Midbrain (tissue), 1 donor: ENCODE measurements around the gene EYS.
"Not testable (repeated sequence)": the region's sequence is repeated elsewhere in the genome, so short reads cannot be mapped to it uniquely, and the experiment has no call there.

Experiments
- DNase-seq: peaks from one replicate; lab custom pipeline; 2025; lab: John Stamatoyannopoulos, UW

EYS gene

DNA sequence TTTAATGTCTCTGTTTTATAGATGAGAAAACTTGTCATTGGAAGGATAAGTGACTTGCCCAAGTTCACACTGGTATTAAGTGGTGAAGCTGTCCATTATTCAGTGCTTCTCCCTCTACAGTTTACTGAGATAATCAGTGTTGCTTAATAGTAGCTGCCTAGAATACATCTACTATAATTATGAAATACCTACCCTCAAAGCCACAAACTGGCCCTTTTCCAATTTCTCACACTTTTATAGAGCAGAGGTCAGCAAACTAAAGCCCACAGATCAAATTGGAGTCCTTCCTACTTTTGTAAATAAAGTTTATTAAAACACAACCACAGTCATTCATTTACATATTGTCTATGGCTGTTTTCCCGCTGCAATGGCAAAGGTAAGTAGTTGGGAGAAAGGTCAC, 73.5 kb downstream of the EYS start:
- no peak for DNase-seq

DNA sequence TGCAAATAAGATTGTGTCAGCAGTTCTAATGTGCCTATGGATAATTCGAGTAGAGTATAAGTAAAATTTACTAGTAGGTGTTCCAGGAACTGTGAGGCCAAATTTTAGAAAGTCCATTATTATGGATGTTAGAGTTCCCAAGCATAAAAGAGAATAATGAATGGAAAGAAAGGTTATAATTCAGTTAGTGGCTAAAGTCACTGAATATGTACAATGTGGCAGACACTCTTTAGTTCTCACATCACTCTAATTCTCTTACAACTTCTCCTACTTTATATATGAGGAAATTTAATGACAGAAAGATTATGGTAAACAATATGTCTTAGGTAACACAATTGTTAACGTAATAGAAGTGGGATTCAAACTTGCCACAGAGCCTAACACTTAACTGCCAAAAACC, 75.3 kb downstream of the EYS start:
- no peak for DNase-seq

DNA sequence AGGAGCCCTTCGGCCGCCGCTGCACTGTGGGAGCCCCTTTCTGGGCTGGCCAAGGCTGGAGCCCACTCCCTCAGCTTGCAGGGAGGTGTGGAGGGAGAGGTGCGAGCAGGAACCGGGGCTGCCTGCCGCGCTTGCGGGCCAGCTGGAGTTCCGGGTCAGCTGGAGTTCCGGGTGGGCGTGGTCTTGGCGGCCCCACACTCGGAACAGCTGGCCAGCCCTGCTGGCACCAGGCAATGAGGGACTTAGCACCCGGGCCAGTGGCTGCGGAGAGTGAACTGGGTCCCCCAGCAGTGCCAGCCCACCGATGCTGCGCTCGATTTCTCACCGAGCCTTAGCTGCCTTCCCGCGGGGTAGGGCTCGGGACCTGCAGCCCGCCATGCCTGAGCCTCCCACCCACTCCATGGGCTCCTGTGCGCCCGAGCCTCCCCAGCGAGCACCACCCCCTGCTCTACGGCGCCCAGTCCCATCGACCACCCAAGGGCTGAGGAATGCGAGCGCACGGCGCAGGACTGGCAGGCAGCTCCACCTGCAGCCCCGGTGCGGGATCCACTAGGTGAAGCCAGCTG, 79.5 kb downstream of the EYS start:
- DNase-seq, result not testable (repeated sequence)

DNA sequence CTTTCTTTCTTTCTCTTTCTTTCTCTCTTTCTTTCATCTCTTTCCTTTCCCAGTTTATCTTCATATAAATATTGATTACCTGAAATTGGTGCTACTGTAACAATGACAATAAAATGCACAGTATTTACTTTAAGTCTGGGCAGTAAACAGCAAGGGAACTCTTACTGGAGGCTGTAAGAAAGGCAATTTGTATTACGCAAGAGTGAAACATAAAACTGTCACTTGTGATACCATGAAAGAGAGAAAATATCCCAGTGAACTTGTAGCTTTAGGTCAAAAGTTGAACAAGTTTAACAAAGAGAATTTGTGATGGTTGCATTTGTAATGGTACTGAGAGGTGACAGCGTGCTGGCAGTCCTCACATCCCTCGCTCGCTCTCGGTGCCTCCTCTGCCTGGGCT, 80.0 kb downstream of the EYS start:
- no peak for DNase-seq

DNA sequence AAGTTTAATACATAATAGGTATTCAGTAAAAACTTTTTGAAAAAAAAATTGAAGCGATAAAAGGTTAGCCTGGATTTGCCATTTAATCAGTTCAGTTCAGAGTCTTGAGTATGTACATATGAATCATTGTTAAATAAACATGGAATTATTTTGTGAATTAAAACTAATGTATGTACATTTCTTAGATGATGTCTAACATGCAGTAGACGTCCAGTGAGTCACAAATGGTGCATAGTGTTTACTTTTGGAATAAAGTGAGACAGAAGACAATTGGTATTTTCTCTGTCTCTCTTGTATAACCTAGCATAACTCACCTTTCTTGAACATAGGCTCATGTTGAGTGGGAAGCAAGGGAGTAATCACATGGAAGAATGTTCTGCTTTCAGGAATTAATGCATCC, 83.5 kb downstream of the EYS start:
- no peak for DNase-seq

DNA sequence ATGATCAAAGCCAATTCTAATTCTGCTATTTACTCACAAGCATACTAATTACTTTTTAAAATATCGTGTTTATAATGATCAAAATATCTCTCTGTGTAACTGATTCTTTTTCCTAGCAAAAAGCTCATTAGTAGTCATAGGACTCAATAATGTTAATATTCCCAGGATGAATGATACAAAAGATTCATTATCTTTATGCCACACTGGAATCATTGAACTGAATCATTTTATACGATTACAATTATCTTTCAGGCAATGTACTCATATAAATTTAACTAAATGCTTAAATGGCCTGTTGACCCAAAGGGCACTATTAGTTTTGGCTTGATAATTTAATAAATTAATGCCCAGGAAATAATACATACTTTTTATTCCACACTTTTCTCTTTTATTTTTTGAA, 96.3 kb downstream of the EYS start:
- no peak for DNase-seq

DNA sequence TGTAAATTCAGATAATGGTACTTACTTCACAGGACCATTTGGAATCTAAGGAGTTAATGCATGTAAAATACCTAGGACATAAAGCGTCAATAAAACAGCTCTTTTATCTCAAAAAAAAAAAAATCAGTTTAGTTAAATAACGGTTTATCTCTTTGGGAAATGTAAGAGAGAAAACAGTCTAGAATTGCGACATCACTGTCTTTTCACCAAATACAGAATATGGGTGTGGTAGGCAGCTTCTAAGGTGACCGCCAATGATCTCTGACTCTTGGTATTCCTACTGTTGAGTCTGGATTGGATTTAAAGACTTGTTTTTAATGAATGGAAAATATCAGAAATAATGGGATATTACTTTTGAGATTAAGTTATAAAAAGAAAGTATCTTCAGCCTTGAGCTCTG, 111.5 kb downstream of the EYS start:
- DNase-seq, result no peak

DNA sequence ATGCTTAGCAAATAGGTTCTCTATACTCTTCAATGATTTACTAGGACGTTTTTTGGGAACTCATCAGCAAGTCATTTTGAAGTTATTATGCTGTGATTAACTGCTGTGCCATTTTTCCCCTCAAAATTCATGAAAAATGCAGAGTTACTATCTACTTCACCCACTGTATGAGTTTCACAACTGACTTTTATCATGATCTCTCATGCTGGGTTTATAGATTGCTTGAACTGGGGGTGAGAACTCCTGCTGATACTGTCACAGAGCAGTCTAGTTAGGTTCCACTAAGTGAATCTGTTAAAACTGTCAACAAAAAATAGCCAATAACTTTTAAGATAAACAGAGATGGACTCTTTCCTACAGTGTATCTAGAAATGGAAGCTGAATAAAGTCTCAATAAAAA, 136.7 kb downstream of the EYS start:
- no peak for DNase-seq

DNA sequence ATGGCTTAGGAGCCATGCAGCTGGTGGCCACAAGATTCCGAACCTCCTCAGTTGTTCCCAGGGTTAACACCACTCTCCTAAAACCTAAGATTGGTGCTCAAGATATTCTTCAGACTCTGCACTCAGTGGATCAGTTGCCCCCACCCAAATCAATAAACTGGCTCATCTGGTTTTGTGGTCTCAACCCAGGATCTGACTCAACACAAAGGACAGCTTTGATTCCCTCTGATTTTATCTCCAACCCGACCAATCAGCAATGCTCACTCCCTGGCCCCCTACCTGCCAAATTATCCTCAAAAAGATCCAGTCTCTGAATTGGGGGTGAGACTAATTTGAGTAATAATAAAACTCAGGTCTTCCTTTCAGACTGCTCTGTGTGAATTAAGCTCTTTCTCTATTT, 137.5 kb downstream of the EYS start:
- DNase-seq, result no peak

DNA sequence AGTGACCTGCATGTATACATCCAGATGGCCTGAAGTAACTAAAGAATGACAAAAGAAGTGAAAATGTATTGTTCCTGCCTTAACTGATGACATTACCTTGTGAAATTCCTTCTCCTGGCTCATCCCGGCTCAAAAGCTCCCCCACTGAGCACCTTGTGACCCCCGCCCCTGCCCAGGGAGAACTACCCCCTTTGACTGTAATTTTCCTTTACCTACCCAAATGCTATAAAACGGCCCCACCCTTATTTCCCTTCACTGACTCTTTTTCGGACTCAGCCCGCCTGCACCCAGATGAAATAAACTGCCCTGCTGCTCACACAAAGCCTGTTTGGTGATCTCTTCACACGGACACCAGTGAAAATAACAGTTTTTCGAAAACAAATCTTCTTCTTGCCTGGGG, 138.0 kb downstream of the EYS start:
- not testable (repeated sequence) for DNase-seq

DNA sequence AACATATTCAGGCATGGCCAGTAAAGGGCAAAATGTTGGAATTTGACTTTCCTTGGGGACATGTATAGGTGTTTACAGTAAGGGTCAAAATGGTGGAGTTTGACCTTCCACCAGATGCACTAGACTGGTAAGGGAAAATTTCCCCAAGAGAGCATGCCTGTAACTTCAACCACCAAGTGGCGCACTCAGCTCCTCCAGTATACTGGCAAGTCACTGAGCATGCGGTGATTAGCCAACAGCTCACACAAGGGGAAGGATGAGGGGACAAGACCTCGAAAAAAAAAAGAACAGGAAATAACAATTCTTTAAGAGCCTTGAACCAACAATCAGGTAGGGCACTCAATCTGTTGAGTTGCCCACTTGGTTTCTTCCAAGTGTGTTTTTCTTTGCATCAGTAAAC, 140.9 kb downstream of the EYS start:
- DNase-seq, result no peak

DNA sequence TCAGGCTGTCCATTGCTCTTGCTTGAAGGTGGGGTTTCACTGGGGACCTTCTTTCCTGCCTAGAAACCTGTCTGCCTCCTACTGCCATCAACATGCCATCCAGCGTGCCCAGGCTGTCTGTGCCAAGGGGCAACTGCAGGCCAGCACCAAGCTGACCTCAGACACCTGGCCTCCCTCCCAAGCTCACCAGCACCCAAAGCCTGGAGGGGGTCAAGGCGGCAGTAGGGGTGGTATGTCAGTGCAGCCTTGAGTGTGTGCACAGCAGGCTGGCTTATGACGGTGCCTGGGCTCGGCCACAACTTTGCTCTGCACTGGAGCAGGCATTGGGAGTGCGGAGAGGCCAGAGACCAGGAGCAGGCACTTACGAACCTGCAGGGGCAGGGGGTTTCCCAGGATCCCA, 149.0 kb downstream of the EYS start:
- no peak for DNase-seq

DNA sequence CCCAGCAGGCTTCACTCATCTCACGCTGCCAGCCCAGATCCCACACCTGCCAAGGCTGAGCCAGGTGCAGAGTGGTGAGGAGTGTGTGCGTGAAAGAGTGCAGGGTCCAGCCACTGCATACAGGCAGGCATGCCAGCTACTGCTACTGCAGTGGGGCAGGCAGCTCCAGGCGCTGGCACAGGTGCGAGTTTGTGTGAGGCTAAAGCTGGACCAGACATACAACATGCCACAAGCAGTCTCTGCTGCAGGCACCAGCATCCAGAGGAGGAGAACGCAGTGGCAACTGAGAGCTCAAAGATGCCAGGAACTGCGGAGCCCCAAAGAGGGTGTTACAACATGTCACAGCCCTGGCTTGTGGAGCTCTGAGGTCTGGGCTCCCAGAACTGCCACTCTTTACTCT, 149.8 kb downstream of the EYS start:
- no peak for DNase-seq

DNA sequence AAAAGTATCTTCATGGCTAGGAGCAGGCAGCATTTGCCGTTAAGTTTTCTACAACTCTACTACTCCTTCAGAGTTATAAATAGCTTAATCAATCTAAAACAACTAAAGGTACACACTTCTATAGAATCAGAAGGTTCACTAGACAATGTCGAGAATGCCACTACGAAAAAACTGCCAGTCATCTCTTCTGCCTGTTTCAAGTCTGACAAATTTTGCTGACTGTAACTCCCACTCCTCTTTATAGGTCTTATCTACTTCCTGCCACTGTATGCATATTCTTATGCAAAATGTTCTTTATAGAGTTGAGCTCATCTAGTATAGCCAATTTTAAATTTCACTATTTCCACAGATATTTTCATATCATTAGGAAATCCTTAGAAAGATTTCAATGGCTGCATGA, 160.1 kb downstream of the EYS start:
- DNase-seq, result no peak

DNA sequence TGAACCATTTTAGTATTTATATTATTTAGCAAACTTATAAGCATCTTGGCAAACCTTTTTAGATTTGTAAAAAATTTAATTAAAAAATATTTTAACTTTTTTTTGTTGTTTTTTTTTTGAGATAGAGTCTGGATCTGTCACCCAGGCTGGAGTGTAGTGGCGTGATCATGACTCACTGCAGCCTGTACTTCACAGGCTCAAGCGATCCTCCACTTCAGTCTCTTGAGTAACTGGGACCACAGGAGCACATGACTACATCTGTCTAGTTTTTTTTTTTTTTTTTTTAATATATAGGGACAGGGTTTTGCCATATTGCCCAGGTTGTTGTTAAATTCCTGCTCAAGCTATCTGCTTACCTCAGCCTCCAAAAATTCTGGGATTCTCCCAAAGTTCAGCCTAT, 161.1 kb downstream of the EYS start:
- DNase-seq, result no peak

DNA sequence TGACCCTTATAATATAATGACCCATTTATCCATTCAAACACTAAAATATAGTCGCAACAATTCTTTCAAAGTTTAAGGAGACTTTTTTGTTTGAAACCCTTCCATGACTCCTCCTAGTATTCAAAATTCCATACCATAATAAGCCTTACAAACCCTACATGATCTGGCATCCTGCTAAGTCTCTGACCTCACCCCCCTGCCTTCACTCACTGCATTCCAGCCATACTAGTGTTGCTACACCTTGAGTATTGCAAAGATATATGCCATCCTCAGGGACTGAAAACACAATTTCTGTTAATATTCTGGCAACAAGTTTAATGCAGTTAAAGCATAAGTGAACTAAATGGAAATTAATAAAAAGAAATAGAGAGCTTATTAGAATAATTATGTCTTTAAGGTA, 168.4 kb downstream of the EYS start:
- no peak for DNase-seq

DNA sequence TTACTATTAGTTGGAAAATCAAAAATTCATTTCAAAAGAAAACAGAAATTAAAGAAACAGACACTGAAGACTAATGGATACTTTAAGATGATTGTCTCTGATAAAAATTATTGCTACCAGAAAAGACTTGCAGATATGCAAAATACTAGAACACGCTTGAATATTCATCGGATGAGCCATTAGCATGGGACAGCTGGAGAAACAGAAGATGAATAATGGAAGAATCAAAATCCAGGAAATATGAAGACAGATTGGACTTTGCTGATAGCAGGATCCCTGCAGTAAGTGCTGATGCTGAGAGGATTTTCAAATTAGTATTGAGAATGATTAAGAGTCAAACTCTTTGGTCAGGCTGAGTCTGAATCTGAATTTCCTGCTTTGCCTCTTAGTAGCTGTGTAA, 169.4 kb downstream of the EYS start:
- no peak for DNase-seq

DNA sequence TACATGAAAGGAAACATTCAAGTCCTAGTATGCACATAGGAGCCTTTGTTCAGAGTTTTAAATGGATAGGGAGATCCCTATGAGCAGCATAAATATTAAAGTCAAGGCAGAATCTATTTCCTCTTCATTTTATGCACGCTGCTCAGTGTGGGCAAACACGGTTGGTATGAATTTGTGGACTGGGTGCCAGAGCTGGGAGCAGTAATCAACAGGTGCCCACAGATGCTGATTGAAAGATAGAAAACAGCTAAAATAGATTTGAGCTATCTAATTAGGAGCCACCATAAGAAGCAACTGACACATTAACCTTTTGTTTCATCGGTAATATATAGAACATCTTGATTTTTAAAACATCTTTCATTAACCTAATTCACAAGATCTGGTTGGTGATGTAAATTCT, 175.5 kb downstream of the EYS start:
- DNase-seq, result no peak

DNA sequence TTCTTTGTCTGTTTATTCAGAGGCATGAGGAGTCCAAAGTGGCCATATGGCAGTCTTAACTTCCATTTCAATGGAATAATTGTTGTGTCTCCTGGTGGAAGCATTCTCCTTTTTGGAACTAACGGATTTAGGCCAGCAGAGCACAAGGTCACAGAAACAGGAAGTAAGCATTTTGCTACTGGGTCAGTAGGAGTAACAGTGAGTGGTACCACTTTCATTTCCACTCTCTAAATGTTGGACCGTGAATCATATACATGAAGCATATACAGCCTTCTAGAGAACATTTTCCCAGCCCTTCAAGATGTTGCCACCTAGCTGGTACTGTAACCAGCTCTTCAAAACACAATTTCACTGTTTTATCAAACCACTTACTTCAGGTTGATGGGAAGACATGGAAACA, 182.8 kb downstream of the EYS start:
- DNase-seq, result no peak

DNA sequence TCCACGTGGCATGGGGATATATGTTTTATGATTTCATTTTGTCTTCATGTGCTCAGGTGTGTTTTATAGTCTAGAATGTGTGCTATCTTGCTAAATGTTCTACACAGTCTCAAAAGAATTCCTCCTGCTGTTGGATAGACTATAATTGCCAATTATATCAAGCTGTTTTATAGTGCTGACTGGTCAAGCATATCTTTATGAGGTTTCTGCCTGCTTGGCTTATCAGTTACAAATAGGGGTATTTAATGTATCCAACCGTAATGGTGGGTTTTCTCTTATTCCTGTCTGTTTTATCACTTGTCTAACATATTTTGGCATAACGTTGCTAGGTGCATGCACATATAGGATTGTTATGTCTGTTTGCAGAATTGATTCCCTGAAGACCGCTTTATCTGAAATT, 201.3 kb downstream of the EYS start:
- no peak for DNase-seq

DNA sequence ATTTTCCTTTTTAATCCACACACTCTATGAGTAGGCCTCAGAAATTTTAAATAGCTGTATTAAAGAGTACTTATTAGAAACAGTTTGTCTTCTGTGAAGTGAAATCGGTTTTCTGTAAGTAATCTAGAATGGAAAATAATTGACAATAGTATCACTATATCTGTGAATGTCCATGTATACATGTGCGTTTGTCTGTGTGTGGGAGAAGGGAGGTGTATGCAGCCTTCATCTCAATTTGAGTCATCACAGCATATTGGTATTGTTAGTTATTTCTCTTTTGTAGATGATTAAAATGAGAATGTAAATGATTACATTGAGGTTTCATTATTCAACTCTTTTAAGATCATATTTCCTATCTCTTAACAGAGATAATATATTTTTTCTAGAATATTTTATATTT, 206.0 kb downstream of the EYS start:
- DNase-seq, result no peak

DNA sequence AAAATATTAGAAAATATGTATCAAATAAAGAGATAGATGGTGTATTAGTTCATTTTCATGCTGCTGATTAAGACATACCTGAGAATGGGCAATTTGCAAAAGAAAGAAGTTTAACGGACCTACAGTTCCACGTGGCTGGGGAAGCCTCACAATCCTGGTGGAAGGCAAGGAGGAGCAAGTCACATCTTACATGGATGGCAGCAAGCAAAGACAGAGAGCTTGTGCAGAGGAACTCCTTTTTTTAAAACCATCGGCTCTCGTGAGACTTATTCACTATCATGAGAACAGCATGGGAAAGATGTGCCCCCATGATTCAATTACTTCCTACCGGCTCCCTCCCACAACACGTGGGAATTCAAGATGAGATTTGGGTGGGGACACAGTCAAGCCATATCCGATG, 223.4 kb downstream of the EYS start:
- not testable (repeated sequence) for DNase-seq

DNA sequence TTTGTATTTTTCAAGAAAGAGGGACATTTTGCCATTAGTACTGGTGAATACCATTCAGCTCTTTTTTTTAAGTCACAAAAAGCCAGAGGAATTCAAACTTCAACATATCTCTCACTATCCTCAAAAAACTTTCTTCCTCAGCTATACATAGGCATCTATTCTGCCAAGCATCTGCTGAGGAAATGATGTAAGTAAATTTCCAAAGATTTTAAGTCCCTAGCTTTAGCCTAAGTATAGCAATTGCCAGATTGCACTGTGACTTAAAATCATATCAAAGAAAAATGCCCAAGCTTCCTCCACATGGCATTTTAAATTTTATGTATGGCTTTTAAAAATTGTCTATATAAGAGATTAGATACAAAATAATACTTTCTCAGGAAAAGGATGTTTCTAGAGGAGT, 237.4 kb downstream of the EYS start:
- DNase-seq, result no peak

DNA sequence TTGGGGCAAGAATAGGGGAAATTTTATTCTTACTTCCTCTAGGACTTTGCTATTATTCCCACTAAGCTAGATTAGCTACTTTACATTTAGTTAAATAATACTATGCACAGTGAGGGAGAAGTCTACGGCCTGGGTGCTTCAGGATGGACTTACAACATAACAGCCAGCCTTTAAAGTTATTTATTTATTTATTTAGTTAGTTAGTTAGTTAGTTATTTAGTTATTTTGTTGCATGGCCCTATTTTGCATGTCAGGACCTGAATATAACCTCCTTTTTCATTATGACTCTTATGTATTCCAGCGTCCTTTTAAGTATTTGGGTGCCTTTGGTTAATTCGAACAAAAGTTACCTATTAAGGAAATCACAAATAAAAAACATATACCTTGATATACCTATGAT, 238.7 kb downstream of the EYS start:
- no peak for DNase-seq

DNA sequence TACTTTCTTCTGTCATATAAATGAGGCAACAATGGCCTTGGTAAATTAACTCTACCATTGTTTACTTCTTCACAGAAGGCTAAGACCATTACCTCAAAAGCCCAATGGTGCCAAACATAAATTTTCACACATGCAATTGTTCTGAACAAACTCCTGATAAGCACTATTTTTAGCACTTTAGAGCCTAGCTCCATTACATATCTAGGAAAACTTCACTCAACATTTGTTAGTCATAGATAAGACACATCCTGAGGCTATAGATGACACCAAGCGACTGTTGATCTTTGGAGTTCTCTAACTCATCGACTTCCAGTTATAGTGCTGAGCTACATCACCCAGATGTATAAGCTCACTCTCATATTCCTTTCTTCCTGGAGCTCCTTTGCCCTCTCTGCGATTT, 245.9 kb downstream of the EYS start:
- no peak for DNase-seq
